ENCODE results near the gene BID. TPM values are rescaled to one million over a fixed set of nuclear protein-coding genes. Genes with fewer than 3 reads are reported as not detected.

BID gene
- polyA plus RNA-seq, 1 donor from 2014 or later = 88.6 TPM

DNA sequence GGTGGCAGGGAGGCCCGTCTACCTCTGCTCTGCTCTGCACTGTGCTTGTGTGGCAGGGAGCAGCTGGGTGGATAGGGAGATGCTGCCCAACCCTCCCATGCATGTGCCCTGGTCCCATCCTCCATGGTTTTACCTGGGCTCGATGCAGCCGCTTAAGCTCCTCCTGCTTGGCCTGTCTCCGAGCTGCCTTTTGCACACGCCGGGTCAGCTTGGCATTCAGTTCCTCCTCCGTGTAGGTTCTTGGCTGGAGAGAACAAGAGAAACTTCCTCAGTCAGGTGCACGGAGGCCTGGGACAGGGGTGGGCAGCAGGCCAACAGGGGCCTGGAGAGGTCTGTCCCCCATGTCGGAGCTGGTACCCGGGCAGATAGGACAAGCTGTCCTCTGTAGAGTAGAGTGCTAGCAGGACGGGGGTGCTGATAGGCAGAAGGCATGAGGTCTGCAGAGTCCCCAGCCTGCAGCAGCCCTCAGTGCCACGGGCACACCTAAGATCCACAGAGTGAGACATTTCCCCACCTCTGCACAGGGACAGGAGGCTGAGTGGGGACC lies 36.4 kb upstream of the BID start:
- Histone ChIP-seq H4K20me1 (ENCODE audit: insufficient read depth) (no peaks in the 10 kb centered on the region), H3K27ac (ENCODE audit: low read length) (no peak overlapping the region), H3K27me3 (ENCODE audit: insufficient read depth, low read depth, low read length) (no peaks in the 10 kb centered on the region), H3K9ac (ENCODE audit: low read length) (no peak overlapping the region), H3K36me3 (ENCODE audit: insufficient read depth, low read length) (no peaks in the 10 kb centered on the region), H3K79me2 (replicated peaks; ENCODE audit: insufficient read depth, low read length) (no peaks in the 10 kb centered on the region), H3K9me2 (ENCODE audit: insufficient read depth, low read length) (no peaks in the 10 kb centered on the region), H3F3A (ENCODE audit: insufficient read depth, low read length, poor library complexity, severe bottlenecking) (no peaks in the 10 kb centered on the region), H2AFZ (ENCODE audit: low read depth, low read length) (no peak overlapping the region), H3K4me3 (ENCODE audit: low read length) (no peak overlapping the region), H3K4me2 (ENCODE audit: low read length) (no peak overlapping the region), H3K9me3 (ENCODE audit: low read length) (no peaks in the 10 kb centered on the region)
- TF ChIP-seq POLR2AphosphoS5 (IDR thresholded peaks at IDR 0.05) (no peak), EZH2 (IDR thresholded peaks at IDR 0.05; ENCODE audit: borderline replicate concordance, insufficient read depth, low read length, poor library complexity, severe bottlenecking) (no peak), TAF1 (IDR thresholded peaks at IDR 0.05; ENCODE audit: low read depth) (no peak), SMC3 (conservative IDR thresholded peaks at IDR 0.05; ENCODE audit: poor library complexity) (no peak), MXI1 (conservative IDR thresholded peaks at IDR 0.05; ENCODE audit: poor library complexity, severe bottlenecking) (no peak), RAD21 (conservative IDR thresholded peaks at IDR 0.05) (no peak), EP300 (conservative IDR thresholded peaks at IDR 0.05; ENCODE audit: poor library complexity, severe bottlenecking) (no peak)
- TF ChIP-seq, protein P1, sequence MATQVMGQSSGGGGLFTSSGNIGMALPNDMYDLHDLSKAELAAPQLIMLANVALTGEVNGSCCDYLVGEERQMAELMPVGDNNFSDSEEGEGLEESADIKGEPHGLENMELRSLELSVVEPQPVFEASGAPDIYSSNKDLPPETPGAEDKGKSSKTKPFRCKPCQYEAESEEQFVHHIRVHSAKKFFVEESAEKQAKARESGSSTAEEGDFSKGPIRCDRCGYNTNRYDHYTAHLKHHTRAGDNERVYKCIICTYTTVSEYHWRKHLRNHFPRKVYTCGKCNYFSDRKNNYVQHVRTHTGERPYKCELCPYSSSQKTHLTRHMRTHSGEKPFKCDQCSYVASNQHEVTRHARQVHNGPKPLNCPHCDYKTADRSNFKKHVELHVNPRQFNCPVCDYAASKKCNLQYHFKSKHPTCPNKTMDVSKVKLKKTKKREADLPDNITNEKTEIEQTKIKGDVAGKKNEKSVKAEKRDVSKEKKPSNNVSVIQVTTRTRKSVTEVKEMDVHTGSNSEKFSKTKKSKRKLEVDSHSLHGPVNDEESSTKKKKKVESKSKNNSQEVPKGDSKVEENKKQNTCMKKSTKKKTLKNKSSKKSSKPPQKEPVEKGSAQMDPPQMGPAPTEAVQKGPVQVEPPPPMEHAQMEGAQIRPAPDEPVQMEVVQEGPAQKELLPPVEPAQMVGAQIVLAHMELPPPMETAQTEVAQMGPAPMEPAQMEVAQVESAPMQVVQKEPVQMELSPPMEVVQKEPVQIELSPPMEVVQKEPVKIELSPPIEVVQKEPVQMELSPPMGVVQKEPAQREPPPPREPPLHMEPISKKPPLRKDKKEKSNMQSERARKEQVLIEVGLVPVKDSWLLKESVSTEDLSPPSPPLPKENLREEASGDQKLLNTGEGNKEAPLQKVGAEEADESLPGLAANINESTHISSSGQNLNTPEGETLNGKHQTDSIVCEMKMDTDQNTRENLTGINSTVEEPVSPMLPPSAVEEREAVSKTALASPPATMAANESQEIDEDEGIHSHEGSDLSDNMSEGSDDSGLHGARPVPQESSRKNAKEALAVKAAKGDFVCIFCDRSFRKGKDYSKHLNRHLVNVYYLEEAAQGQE (IDR thresholded peaks at IDR 0.05; ENCODE audit: borderline replicate concordance) = no peak
- TF ChIP-seq, protein P2, sequence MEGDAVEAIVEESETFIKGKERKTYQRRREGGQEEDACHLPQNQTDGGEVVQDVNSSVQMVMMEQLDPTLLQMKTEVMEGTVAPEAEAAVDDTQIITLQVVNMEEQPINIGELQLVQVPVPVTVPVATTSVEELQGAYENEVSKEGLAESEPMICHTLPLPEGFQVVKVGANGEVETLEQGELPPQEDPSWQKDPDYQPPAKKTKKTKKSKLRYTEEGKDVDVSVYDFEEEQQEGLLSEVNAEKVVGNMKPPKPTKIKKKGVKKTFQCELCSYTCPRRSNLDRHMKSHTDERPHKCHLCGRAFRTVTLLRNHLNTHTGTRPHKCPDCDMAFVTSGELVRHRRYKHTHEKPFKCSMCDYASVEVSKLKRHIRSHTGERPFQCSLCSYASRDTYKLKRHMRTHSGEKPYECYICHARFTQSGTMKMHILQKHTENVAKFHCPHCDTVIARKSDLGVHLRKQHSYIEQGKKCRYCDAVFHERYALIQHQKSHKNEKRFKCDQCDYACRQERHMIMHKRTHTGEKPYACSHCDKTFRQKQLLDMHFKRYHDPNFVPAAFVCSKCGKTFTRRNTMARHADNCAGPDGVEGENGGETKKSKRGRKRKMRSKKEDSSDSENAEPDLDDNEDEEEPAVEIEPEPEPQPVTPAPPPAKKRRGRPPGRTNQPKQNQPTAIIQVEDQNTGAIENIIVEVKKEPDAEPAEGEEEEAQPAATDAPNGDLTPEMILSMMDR (IDR thresholded peaks at IDR 0.05; ENCODE audit: poor library complexity, severe bottlenecking) = no peak

DNA sequence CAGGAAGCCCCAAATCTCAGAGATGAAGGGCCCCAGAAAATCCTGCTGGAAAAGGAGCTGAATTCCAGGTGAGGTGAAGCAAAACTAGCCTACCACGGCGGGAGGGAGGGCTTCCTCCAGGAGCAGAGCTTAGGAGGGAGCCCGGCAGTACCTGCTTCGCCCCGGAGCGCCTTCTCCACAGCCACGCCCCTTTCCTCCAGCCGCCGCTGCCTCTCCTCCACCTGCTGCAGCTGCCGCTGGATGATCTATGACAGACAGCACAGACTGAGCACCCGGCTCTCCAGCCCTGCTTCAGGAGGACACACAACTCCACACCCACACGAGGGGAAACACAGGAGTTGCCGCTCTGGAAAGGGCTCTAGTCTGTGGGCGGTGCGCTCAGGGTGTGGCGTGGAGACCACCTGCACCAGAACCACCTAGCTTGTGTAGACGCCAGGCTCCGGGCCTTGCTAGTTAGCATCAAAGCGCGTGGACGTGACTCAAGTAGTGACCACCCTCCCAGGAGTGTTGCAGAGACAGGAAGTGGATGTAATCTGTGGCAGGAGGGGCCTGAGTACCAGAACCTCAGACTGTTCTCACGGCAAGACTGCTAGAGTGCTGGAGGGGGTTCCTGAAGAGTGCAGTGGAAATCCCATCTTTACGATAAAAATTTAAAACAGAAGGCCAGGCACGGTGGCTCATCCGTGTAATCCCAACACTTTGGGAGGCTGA lies 34.6 kb upstream of the BID start:
- no peaks in the 10 kb centered on the region for H3K9me3 ChIP-seq (ENCODE audit: low read length)
- H4K20me1 ChIP-seq (ENCODE audit: insufficient read depth) = no peaks in the 10 kb centered on the region
- no peak overlapping the region for H3K27ac ChIP-seq (ENCODE audit: low read length)
- no peaks in the 10 kb centered on the region for H3K9me2 ChIP-seq (ENCODE audit: insufficient read depth, low read length)
- H2AFZ ChIP-seq (ENCODE audit: low read depth, low read length) = no peak overlapping the region
- no peaks in the 10 kb centered on the region for H3K79me2 ChIP-seq (replicated peaks; ENCODE audit: insufficient read depth, low read length)
- TF ChIP-seq RAD21 (conservative IDR thresholded peaks at IDR 0.05) (no peak), EP300 (conservative IDR thresholded peaks at IDR 0.05; ENCODE audit: poor library complexity, severe bottlenecking) (no peak), MXI1 (conservative IDR thresholded peaks at IDR 0.05; ENCODE audit: poor library complexity, severe bottlenecking) (no peak), SMC3 (conservative IDR thresholded peaks at IDR 0.05; ENCODE audit: poor library complexity) (no peak), POLR2AphosphoS5 (IDR thresholded peaks at IDR 0.05) (no peak), EZH2 (IDR thresholded peaks at IDR 0.05; ENCODE audit: borderline replicate concordance, insufficient read depth, low read length, poor library complexity, severe bottlenecking) (no peak), TAF1 (IDR thresholded peaks at IDR 0.05; ENCODE audit: low read depth) (no peak)
- TF ChIP-seq, protein P2 (IDR thresholded peaks at IDR 0.05; ENCODE audit: poor library complexity, severe bottlenecking) = no peak
- TF ChIP-seq, protein P1 (IDR thresholded peaks at IDR 0.05; ENCODE audit: borderline replicate concordance) = no peak
- H3K27me3 ChIP-seq (ENCODE audit: insufficient read depth, low read depth, low read length) = no peaks in the 10 kb centered on the region
- H3F3A ChIP-seq (ENCODE audit: insufficient read depth, low read length, poor library complexity, severe bottlenecking) = no peaks in the 10 kb centered on the region
- no peak overlapping the region for H3K9ac ChIP-seq (ENCODE audit: low read length)
- no peaks in the 10 kb centered on the region for H3K36me3 ChIP-seq (ENCODE audit: insufficient read depth, low read length)
- no peak overlapping the region for H3K4me2 ChIP-seq (ENCODE audit: low read length)
- no peak overlapping the region for H3K4me3 ChIP-seq (ENCODE audit: low read length)

Data from neural cell (in vitro differentiated cells).